Measurements from ENCODE around the gene TVP23A.
"Not testable (repeated sequence)": the region's sequence is repeated elsewhere in the genome, so short reads cannot be mapped to it uniquely, and the experiment has no call there.

Gene TVP23A

DNA sequence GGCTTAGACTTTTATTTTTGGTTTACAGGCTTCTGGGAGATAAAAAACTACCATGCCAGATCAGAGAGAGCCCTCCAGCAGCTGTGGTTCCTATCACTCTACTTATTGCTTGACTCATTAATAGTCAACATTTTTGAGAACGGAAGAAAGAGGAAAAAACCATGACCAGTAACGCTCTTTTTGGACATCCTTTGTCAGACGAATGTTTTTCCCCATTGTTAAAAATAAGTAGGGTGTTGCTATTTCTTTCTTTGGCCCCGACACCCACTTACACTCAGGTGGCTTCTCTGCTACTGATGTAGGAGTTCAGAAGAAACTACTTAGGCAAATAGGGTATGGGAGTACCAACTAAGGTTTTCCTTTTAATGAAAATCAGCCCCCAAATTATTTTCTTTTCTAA, 27.5 kb downstream of the TVP23A start:
- no peak for DNase-seq

DNA sequence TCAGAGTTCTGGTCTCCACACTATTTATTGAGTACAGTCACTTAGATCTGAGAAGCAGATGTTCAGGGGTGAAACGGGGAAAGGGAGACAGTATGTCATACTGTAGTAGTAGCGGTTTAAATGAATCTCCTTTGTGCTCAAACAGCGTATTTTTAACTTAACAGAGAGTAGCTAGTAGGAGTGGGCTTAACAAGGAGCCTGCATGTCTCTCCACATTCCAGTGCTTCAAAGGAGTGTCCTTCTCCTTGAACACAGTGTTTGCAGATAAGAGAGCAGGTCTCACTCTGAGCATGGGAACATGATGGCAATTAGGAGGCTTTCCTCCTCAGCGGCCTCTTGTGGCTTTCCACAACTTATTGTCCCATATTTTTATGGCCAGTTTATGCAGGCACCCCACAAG, 30.0 kb downstream of the TVP23A start:
- DNase-seq: not testable (repeated sequence)

DNA sequence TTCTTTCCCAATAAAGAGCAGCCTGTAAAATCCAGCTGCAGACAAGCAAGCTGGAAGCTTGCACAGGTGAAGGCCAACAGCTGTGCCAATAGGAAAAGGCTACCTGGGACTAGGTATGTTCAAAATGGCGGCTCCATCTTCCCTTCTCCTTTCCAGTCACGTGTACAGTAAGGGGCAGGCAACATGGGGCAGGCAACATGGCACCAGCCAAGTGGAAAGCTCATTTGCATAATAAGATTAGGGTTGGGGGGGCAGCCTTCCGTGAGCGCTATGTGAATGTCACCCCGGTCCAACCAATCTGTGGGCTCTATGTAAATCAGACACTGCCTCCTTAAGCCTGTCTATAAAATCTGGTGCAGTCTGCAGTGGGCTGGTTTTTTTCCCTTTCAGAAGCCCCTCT, 31.3 kb downstream of the TVP23A start:
- DNase-seq: no peak

DNA sequence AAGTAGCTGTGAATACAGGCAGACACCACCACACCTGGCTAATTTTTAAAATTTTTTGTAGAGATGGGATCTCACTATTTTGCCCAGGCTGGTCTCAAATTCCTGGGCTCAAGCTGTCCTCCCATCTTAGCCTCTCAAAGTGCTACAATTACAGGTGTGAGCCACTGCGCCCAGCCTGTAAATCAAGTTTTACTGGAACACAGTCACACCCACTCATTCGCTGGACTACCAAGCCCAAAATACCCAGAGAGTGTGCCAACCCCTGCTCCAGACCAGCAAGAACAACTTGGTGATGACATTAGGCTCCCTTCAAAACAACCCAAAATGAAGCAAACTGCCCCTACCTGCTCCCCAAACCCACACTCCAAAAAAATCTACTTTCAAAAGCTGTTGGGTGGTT, 36.0 kb downstream of the TVP23A start:
- DNase-seq: no peak

DNA sequence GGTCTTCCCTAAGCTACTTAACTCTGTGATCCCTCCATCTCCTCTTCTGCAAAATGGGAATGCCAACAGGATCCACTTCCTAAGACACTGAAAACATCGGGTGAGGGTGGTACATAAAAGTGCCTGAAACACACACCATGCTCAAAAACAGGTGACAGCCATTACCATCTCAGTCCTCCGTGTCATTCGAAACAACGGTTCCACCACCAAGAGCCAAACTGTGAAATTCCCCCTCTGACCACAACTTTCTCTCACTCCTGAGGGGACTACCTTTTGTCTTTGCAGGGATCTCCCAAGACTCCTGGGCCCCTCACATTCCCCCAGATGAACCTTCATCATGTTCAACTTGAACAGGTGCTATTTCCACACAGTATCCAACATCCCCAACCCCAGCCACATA, 38.0 kb downstream of the TVP23A start:
- DNase-seq: no peak

DNA sequence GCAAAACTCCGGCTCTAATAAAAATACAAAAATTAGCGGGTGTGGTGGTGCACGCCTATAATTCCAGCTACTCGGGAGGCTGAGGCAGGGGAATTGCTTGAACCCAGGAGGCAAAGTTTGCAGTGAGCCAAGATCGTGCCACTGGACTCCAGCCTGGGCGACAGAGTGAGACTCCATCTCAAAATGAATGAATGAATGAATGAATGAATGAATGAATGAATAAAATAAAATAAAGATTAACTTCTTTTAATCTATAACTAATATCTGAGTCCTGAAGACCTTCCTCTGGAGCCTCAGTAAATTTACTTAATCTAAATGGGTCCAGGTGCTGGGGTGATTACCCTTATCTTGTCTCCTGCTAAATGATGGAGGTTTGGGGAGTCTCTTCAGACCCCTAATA, 38.7 kb downstream of the TVP23A start:
- DNase-seq: not testable (repeated sequence)

DNA sequence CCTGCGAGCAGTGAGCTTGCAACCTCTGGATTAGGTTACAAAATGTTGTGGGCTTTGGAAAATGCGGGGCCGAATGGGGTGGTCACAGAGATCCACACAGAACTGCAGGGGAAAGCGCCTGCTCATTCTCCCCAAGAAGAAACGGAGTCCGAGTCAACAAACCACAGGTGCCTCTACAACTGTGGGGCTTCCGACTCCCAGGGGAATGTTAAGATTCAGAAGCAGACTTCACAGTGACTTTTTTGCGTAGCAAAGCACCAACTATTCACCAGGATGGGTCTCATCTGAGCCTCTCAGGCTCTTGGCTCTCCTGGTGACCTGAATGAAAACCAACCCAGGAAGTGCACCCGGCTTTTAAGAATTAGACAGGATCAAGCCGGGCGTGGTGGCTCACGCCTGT, 41.2 kb downstream of the TVP23A start:
- DNase-seq: no peak

DNA sequence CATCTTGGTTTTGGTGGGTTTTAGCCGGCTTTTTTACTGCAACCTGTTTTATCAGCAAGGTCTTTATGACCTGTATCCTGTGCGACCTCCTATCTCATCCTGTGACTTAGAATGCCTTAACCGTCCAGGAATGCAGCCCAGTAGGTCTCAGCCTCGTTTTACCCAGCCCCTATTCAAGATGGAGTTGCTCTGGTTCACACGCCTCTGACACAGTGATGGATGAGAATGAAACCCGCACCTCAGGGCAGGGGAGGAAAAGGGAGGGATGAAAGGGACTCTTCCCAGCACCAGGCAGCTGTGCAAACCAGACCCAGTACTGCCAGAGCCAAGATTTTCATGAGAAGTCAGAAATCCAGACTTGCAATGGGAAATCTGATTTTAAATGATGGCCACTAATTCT, 41.7 kb downstream of the TVP23A start:
- DNase-seq: not testable (repeated sequence)

DNA sequence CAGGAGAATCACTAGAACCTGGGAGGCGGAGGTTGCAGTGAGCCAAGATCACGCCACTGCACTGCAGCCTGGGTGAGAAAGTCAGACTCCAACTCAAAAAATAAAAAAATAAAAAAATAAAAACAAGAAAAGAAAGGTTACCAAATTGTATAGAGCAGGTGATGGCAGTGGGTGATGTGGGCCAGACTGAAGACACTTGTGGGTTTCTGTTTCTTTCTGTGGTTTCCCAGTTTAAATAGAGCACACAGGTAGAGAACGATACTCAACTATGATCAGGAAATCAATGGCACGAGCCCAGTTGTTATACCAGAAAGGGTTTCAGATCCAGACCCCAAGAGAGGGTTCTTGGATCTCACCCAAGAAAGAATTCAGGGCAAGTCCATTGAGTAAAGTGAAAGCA, 42.3 kb downstream of the TVP23A start:
- no peak for DNase-seq

DNA sequence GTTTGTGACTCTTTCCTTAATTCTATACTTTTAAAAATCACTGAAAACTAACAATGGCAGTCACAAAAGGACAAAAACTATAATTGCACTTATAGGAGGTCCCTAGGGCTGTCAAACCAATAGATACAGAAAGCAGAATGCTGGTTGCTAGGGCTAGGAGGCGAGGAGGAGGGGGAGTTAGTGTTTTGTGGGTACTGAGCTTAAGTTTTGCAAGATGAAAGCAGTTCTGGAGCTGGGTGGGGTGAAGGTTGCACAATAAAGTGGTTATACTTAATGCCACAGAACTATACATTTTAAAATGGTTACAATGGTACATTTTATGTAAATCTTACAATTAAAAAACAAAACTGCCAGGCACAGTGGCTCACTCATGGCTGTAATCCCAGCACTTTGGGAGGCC, 47.7 kb downstream of the TVP23A start:
- DNase-seq: no peak

DNA sequence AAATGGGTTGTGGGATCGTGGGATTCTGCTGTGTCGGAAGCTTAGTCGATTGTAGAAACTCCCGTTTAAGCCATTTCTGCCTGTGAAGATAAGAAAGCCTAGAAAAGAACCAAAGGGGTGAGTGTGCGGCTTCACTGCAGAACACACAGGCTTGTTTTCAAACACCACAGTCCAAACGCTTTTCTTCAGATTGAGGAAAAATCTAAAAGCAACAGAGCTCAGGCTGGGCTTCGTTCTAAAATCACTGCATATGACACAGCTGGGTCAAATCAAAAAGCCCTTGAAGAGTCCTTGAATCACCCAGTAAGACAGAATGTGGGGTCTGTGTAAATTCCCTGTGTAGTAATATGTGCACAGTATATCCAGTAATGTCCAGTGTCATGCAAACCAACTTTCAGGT, 49.2 kb downstream of the TVP23A start:
- DNase-seq: no peak

DNA sequence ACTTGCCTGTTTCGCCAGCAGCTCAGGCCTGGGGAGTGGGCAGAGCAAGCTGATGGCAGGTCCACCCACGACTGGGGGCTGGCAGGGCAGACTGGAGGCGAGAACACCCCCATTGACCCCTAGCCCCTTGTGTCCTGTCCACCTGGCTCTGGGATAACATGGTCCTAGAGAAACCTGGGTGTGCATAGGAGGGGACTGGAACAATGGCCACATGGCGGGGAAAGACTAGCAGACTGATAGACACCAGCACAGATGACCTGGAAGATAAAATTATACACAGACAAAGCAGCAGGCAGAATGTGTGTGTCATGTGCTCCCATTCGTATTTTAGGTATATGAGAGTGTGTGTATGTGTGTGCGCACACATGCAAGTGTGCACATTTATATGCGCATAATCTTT, 51.5 kb downstream of the TVP23A start:
- DNase-seq: no peak

DNA sequence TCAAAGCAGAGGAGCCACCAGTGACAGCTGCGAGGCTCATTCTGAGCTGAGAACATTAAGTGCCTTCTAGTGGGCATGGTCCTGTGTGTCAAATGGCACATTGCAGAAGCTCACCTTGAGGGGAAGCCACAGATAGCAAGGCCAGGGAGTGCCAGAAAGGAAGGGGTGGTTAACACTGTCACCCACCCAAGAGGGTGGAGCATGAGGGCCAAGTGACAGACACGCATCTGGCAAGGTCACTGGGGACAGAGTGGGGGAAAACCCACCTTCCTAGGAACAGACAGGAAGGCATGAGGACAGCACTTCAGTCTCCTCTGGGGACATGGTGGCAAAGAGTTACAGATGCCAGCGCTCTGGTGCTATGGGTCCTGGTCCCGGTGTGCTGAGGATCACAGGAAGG, 52.8 kb downstream of the TVP23A start:
- no peak for DNase-seq

DNA sequence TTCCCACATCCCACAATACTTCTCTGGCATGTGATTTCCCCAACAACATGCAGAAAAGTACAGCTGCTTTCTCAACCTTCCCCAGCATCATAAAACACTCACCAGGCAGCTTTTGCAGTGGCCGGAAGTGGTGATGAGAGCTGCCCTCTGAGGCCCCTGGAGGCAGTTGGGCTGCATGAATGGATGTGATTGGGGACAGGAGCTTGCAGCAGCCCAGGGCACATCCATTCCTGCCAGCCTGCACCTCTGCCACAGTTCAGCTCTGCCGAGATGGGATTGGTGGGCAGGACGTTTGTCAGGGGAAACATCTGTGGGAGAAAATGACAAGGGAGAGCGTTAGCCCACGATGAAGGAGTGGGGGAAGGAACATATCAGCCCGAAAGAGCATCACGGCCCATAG, 55.1 kb downstream of the TVP23A start:
- no peak for DNase-seq

DNA sequence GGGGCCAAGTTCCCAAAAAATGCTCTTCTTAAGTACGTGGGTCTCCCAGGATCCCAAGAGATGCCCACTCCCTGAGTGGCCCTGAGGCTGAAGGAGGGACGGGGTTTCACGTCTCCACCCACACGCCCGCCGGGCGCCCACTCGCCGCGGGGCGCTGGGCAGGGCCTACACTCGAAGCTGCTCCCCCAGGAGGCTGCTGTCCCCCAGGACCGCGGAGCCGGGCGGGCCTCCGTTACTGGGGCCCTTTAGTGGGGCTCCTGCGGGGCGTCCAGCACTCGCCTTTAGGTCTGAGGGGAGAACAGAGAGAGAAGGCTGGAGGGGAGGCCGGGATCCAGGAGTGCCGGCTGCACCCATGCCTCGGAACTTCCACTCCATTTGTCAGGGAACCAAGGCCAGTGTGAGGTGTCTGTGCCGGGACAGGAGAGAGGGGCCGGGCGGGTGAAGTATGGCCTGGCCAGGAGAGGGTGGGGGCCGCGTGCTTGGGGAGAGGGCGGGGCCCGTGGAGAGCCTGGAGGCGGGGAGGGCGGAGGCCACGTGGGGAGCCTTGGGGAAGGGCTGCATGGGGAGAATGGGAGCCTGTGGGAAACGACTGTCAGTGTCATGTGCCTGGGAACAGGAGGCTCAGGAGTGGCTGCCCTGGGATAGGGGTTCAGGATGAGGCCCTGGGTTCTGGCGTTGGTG, 56.1 kb downstream of the TVP23A start:
- DNase-seq: no peak

DNA sequence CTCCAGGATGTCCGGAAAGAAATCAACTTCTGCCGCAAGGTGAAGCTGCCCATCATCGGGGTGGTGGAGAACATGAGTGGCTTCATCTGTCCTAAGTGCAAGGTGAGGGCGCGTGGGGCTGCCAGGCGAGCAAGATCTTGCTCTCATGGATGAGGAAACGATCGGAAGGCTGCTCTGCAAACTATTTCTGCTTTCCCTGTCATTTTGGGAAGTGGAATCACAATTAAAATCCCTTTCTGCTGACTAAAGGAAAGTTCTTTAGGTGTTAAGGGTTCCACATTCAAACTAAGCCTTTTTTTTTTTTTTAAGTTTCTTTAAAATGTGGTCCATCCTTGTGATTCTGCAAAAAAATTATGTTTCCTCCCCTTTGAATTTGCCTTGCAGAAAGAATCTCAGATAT, 57.2 kb downstream of the TVP23A start:
- DNase-seq: no peak

DNA sequence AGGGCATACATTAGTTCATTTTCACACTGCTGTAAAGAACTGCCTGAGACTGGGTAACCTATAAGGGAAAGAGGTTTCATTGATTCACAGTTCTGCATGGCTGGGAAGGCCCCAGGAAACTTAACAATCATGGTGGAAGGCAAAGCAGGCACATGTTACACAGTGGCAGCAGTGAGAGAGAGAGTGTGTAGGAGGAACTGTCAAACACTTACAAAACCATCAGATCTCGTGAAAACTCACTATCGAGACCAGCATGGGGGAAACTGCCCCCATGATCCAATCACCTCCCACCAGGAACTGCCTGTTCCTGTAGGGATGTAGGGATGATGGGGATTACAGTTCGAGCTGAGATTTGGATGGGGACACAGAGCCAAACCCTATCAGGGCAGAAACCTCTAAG, 57.7 kb downstream of the TVP23A start:
- no peak for DNase-seq

DNA sequence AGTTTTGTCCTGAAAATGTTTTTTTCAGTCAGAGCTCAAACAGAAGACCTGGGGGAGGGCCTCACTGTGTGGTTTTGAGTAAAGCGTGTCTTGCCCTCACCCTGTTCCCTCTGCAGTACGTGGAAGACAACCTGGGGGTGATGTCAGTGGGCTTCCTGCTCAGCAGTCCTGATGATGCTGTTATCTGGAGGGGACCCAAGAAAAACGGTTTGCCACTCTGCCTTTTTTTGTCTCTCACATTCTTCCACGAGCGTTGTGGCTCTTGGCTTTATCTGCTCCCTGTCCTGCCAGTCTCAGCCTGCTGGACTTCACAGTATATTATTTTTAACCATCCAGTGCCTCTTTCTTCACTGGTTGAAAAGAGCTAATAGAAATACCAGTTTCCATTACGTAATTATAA, 62.0 kb downstream of the TVP23A start:
- DNase-seq: no peak

DNA sequence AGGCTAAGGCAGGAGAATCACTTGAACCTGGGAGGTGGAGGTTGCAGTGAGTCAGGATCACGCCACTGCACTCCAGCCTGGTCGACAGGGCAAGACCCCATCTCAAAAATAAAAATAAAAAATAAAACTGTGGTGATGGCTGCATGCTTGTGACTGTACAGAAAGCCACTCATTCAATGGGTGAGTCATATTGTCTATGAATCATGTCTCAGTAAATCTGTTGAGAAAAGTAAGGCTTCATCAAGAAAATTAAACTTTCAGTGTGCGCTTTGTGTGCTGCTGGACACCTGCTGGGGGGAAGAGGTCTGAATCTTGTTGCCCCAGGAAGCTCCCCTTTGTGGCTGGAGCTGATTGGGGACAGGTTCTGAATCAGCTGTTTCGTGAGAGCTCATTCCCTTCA, 63.7 kb downstream of the TVP23A start:
- no peak for DNase-seq

DNA sequence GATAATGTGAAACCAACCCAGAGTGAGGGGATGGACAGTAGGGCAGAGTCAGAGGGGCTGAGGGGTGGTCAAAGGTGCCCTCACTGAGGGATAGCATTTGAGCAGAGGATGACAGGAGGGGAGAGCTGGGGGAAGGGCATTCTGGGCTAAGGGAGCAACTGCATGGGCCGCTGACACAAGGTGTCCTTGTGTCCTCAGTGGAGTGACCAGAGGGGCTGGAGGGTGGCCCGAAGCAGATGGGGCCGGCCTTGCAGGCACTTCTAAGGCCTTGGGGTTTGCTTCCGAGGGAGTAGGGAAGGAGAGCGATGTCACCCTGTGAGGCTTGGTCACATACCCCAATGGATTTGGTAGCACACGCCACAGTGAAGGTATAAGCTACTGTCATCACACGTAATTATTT, 64.9 kb downstream of the TVP23A start:
- no peak for DNase-seq

DNA sequence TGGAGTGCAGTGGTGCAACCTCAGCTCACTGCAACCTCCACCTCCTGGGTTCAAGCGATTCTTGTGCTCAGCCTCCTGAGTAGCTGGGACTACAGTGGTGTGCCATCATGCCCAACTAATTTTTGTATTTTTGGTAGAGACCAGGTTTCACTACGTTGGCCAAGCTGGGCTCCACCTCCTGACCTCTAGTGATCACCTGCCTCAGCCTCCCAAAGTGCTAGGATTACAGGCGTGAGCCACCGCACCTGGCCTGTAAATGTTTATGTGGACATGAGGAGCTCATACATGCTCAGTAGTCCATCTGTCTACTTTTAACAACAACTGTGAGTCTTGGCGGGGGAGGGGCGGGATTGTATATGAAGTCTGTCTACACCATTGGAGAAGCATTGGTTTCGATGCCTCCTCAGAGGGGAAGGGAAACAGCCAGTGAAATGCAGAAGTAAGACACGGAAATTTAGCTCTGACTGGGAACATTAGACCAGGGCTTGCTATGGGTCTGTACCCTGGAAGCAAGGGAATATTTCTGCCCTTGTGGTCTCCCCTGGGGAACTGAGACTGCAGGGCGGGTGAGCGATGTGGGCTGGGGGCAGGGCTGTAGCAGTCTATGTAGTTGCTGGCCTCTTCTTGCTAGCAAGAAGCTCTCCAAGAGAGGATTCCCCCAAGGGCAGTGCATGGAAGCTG, 65.6 kb downstream of the TVP23A start:
- no peak for DNase-seq

DNA sequence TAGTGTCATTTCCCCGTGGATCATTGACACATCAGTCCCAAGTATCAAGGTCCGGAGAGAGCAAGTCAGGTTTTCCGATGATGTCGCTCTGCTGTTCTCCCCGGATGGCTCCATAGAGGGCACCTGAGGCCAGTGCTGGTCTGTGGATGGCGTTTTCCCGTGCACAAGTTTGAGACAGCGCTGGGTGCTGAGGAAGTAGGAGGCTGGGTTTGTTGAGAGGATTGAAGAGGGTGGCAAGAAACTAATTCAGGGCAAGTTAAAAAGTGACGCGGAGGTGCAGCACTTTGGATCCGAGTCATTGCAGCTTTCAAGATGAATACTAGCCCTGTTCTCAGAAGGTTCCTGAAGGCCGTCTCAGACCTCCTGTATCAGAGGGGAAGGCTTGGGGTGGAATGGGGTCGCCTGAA, 67.3 kb downstream of the TVP23A start:
- no peak for DNase-seq

DNA sequence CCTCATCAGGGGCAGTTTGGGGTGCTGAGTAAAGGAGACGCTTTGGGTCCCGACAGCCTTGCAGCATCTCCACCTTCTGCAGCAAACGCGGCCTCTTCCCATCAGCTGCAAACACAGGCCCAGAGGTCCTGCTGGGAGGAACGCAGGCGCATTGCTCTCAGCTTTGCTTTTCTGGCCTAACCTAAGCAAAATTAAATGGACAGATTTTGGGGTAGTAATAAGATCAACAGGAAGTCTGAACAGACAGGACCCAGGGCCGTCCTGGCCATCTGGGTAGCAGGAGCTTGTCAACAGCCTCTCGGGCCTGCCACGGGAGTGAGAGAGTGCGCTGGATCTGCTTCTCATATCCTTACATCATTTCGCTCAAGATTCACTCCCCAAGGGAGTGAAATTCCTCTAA, 67.8 kb downstream of the TVP23A start:
- DNase-seq: no peak

DNA sequence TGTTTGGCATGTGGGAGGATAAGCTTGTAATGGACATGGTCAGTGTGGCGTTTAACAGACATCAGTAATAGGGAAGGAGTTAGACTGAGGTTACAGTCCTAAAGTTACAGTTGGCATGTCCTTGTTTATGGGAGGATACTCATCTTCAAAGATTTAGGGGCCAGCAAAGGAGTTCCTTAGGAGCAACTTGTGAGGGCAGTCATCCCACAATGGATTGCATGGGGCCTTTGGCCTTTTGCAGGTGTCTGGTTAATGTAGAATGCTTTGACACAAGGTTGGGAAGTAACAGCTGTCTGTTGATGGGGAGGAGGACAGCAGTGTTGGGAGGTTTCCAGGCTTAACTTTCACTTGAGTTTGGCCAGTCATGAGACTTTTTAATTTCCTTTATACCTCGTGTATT, 72.8 kb downstream of the TVP23A start:
- no peak for DNase-seq

DNA sequence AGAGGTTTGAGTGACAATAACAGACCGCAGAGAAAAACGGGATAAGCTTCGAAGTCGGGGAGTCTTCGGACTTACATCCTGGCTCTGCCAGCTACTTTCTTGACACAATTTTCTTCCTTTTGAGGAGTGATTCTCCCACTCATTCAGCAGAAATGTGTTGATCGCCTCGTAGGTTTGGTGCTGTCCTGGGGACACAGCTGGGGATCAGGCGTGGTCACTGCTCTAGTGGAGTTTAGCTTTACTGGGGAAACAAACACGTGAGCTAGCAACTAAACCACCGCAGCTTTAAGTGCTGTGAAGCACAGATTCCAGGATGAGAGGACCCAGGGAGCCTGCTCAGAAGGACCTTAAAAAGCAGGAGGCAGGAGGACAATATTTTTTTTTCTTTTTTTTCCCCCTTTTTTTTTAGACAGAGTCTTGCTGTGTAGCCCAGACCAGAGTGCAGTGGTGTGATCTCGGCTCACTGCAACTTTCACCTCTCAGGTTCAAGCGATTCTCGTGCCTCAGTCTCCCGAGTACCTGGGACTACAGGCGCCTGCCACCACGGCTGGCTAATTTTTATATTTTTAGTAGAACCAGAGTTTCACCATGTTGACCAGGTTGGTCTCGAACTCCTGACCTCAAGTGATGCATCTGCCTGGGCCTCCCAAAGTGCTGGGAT, 74.1 kb downstream of the TVP23A start:
- peak in 1 of 3 experiments; percentile 26 for DNase-seq
